ENCODE data around the gene CATSPER3. TPM values are rescaled to one million over a fixed set of nuclear protein-coding genes. Genes with fewer than 3 reads are reported as not detected.
A peak's percentile ranks its signal among the peaks of the same experiment; 100 is the strongest.

Gene CATSPER3
- total RNA-seq, 4 donors from 2014 or later, result 0.34 TPM; not detected in 3

DNA sequence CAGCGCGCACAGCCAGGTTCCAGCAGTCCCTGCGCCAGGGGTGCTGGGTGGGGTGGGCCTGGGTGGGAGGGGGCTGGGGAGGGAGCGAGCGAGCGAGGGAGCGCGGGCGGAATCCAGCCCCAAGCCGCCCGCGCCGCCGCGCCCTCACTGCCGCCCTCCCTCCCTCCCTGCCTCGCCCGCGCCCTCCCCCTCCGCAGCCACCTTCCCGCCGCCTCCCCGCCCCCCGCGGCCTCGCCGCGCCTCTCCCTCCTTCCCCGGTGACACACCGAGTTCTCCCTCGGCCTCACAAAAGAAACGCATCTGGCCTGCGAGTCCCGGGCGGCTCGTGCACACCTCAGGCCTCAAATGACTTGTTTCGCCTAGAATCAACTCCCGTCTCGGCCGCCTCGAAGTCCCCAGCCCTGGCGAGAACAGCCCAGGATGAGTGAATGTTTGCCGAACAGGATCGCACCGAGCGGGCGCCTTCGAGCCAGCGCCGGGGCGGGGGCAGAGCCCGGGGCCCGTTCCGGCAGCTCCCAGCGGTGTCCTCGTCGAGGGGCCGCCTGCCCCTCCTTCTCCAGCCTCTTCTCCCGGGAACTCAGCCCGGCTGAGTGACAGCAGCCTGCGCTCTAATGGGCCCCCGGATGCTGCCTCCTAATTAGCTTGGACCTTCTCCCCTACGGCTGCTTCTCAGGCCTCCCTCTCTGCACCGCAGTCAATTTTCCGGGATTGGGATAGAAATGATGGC lies 66.7 kb downstream of the CATSPER3 start:
- no peak for DNase-seq (ENCODE audit: low spot score in 2 of 2)
- Histone ChIP-seq H3K4me1 (peaks cover 44% of the 10 kb centered on the region), H3K27ac (no peak overlapping the region), H3K36me3 (no peaks in the 10 kb centered on the region), H3K9me3 (no peaks in the 10 kb centered on the region), H3K27me3 (peaks cover 100% of the 10 kb centered on the region), H3K4me3 (peak overlapping the region; percentile 63)
- 13% methylated on average over 7 of the region's 65 CpGs for WGBS
- TF ChIP-seq, protein P1, sequence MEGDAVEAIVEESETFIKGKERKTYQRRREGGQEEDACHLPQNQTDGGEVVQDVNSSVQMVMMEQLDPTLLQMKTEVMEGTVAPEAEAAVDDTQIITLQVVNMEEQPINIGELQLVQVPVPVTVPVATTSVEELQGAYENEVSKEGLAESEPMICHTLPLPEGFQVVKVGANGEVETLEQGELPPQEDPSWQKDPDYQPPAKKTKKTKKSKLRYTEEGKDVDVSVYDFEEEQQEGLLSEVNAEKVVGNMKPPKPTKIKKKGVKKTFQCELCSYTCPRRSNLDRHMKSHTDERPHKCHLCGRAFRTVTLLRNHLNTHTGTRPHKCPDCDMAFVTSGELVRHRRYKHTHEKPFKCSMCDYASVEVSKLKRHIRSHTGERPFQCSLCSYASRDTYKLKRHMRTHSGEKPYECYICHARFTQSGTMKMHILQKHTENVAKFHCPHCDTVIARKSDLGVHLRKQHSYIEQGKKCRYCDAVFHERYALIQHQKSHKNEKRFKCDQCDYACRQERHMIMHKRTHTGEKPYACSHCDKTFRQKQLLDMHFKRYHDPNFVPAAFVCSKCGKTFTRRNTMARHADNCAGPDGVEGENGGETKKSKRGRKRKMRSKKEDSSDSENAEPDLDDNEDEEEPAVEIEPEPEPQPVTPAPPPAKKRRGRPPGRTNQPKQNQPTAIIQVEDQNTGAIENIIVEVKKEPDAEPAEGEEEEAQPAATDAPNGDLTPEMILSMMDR (IDR thresholded peaks at IDR 0.05), result no peak
- TF ChIP-seq POLR2AphosphoS5 (IDR thresholded peaks at IDR 0.05) (no peak), POLR2A (IDR thresholded peaks at IDR 0.05) (no peak), EP300 (IDR thresholded peaks at IDR 0.05) (no peak)

DNA sequence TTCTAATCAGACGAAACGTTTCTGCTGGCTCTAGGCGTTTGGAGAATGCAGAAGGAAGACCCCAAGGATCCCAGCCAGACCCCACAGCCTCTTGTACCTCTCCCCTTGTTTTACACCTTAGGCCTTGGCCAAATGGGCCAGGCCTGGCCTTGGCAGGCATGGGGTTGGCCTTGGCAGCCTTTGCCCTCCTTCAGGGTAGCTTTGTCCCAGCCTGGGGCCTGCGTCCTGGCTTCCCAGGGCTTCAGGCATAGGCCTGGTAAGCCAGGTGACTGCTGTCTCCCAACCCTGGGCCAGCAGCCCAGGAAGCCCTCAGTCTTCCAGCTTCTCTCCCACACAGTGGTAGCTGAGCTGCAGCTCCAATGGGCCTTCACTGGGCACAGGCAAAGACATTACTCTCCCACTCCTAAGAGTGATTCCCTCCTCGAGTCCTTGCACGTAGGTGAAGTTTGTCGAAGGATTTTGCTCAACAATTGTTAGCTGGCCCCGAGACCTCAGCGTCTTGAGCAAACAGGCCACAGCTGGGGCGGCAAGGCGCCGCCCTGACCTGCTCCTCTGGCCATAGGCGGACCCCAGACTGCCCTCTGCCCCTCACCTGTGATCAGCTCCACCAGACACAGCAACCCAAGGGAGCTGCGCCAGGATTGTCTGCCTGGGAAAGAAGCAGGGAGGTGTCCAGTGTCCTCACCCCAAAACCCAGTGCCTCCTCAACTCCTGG lies 67.4 kb downstream of the CATSPER3 start:
- WGBS, result 85% methylated on average over 13 of the region's 14 CpGs
- H3K36me3 ChIP-seq, result no peaks in the 10 kb centered on the region
- no peak overlapping the region for H3K4me3 ChIP-seq
- TF ChIP-seq EP300 (IDR thresholded peaks at IDR 0.05) (no peak), POLR2AphosphoS5 (IDR thresholded peaks at IDR 0.05) (no peak), POLR2A (IDR thresholded peaks at IDR 0.05) (no peak)
- TF ChIP-seq, protein P1 (IDR thresholded peaks at IDR 0.05), result no peak
- peaks cover 51% of the 10 kb centered on the region for H3K4me1 ChIP-seq
- H3K27me3 ChIP-seq, result peaks cover 100% of the 10 kb centered on the region
- no peak for DNase-seq (ENCODE audit: low spot score in 2 of 2)
- no peak overlapping the region for H3K27ac ChIP-seq
- no peaks in the 10 kb centered on the region for H3K9me3 ChIP-seq

DNA sequence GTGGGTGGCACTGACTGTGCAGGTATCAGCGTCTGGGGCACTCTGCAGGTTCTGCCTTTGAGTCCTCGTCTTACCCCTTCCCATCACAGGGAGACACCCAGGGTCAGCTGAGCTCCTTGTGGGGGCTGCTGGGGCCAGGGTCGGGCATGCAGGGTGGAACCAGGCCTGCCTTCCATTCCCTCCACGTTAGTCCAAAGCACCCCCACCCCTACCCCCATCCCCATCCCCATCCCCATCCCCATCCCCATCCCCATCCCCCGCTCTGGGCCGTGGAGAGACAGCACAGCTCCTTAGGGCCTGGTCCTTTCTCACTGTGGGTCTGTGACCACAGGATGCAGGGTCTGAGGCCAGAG lies 67.9 kb downstream of the CATSPER3 start:
- Histone ChIP-seq H3K9me3 (no peaks in the 10 kb centered on the region), H3K36me3 (no peaks in the 10 kb centered on the region), H3K27ac (no peak overlapping the region), H3K4me1 (peaks cover 50% of the 10 kb centered on the region), H3K4me3 (no peak overlapping the region), H3K27me3 (peaks cover 100% of the 10 kb centered on the region)
- 56% methylated on average over 3 of the region's 6 CpGs for WGBS
- no peak for DNase-seq (ENCODE audit: low spot score in 2 of 2)
- TF ChIP-seq, protein P1 (IDR thresholded peaks at IDR 0.05), result no peak
- TF ChIP-seq POLR2A (IDR thresholded peaks at IDR 0.05) (no peak), POLR2AphosphoS5 (IDR thresholded peaks at IDR 0.05) (no peak)

DNA sequence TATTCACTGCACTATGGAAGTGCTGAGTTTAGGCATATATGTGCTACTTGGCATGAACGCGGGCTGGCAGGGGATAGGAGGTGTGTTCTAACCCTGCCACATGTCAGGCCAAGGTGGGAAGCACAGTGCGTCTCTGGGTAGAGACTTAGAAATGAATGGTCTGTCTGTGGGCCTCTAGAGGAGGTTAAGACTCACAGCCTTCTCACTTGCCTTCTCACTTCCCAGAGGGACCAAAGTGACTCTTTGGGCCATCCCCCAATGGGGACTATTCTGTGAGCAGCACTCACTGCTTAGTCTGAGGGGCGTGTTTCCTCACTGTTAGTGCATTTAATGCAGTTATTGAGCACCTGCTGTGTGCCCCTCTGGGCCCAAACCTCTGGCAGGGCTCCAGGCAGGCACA lies 68.7 kb downstream of the CATSPER3 start:
- peaks cover 43% of the 10 kb centered on the region for H3K4me1 ChIP-seq
- WGBS, result 80% methylated on average over 3 of the region's 4 CpGs

More for the DNA sequence above, 68.7 kb downstream of the CATSPER3 start:
- Histone ChIP-seq H3K4me3 (no peak overlapping the region), H3K27me3 (peaks cover 100% of the 10 kb centered on the region), H3K27ac (no peak overlapping the region), H3K9me3 (no peaks in the 10 kb centered on the region), H3K36me3 (no peaks in the 10 kb centered on the region)
- TF ChIP-seq POLR2AphosphoS5 (IDR thresholded peaks at IDR 0.05), result no peak
- no peak for TF ChIP-seq POLR2A (IDR thresholded peaks at IDR 0.05)
- TF ChIP-seq, protein P1 (IDR thresholded peaks at IDR 0.05), result no peak
- TF ChIP-seq EP300 (IDR thresholded peaks at IDR 0.05), result no peak
- DNase-seq (ENCODE audit: low spot score in 2 of 2), result no peak

Measured in suprapubic skin (tissue), 4 donors.